HUES6 (cell line): ENCODE data around the gene SYTL3.
A peak's percentile ranks its signal among the peaks of the same experiment; 100 is the strongest.

Experiments used
- H3K27ac ChIP-seq: 2 replicates; pipeline ENCODE4 v1.7.0; 2013; ENCODE audit warnings: low read depth, mild to moderate bottlenecking, low read length, inconsistent platforms
- H3K27me3 ChIP-seq: 2 replicates; pipeline ENCODE4 v1.6.1; 2013; ENCODE audit warnings: low read length; ENCODE audit not compliant: control insufficient read depth, insufficient read depth
- H3K36me3 ChIP-seq: 2 replicates; pipeline ENCODE4 v1.6.1; 2013; ENCODE audit warnings: low read length; ENCODE audit not compliant: control insufficient read depth, insufficient read depth
- H3K4me1 ChIP-seq: 2 replicates; pipeline ENCODE4 v1.6.1; 2013; ENCODE audit warnings: low read length; ENCODE audit not compliant: control insufficient read depth, insufficient read depth
- H3K4me3 ChIP-seq: 2 replicates; pipeline ENCODE4 v1.5.1; 2013; ENCODE audit warnings: low read depth, low read length
- H3K9ac ChIP-seq: one replicate; pipeline ENCODE4 v1.6.1; 2013; ENCODE audit warnings: mild to moderate bottlenecking, low read length
- H3K9me3 ChIP-seq: 2 replicates; pipeline ENCODE4 v1.6.1; 2013; ENCODE audit warnings: low read depth, low read length; ENCODE audit not compliant: control insufficient read depth, insufficient read depth

SYTL3 gene

DNA sequence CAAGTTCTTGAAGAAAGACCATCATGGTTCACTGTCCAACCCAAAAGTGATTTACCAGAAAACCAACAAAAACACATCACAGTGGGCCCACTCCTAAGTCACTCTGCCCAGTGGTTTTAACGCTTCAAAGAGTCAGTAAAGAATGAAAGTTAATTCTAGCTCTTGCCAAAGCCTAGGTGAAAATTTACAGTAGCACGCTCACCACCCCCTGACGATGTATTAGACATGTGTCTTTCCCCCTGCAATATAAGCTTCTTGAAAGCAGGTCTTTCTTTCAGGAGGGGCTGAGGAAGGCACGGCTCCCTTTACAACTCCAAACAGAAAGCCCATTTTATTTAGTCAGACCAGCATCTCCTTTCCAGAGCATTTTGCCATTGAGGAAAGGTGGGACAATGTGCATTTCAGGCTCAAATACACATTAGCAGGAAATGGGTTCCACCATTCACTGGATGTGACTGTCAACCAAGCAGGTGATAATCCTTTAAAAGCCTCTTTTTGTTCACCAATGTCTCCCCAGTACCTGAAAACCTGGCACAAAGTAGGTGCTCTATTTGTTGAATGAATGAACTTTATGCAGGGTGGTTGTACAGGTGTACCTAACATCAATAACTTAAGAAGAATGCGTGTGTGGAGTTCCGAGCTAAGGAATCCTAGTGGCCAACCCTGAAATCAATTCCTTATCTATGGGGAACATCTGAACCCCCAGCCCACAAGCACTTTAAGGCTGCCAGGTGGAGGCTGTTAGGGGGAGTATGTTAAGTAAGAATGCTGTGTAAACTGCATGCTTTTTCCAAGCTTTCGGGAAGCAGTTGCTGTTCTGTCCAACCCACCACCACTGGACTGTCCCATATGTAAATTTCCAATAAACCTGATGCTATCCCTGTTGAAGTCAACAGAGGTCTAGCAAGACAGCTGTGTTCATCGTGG is 157.9 kb downstream of the SYTL3 start:
- Histone ChIP-seq H3K9me3 (no peaks in the 10 kb centered on the region), H3K4me1 (peaks cover 90% of the 10 kb centered on the region), H3K4me3 (no peak overlapping the region), H3K27ac (peak overlapping the region; percentile 19; the same call in 1 of the 2 replicates), H3K27me3 (no peaks in the 10 kb centered on the region), H3K9ac (no peak overlapping the region), H3K36me3 (peaks cover 60% of the 10 kb centered on the region)

DNA sequence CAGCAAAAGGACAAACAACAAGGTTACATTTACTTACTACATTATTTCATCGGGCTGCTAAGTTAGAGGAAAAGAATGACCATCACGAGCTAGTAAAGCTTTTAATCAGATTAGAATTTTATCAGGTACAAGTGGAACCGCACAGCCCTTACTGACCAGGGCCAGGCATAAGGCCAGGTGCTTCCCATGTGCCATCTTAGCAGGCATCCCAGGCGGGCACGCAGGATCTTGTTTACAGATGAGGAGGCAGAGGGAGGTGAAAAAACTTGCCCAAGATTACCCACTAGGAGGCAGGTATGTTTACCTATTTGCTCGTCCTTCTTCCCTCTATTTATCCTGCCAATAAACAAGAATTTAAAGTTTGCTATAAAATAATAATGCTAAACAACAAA is 158.6 kb downstream of the SYTL3 start:
- H3K9ac ChIP-seq: no peak overlapping the region
- H3K4me1 ChIP-seq: peaks cover 92% of the 10 kb centered on the region
- peak overlapping the region; percentile 19; the same call in 1 of the 2 replicates for H3K27ac ChIP-seq
- peaks cover 65% of the 10 kb centered on the region for H3K36me3 ChIP-seq
- H3K4me3 ChIP-seq: no peak overlapping the region
- no peaks in the 10 kb centered on the region for H3K9me3 ChIP-seq
- H3K27me3 ChIP-seq: no peaks in the 10 kb centered on the region

DNA sequence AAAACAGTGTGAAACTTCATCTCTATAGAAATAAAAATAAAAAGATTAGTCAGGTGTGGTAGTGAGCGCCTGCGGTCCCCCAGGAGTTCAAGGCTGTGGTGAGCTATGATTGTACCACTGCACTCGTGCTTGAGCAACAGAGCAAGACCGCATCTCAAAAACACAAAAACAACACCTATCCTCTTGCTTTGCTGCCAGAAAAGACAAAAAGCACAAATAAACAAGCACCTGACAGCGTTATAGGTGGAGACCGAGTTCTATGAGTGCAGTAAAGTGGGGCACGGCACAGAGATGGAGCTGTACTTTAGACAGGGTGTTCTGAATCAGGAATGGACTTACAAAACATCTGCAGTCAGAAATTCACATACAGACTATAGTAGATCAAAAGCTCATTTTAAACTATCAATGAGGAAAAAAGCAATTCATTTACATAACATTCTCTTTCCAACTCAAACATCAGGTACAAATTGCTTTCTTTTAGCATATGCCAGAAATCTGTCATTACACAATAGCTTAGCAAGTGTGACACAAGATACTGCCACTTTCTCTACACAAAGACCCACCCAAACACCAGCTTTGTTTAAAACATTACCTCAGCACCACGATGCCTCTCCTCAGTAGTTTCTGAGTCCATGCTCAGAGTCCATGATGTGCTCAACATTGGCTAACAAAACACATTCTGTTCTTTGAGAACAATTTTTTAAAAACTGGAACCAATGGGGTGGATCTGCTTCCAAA is 159.3 kb downstream of the SYTL3 start:
- H3K9me3 ChIP-seq: no peaks in the 10 kb centered on the region
- peaks cover 92% of the 10 kb centered on the region for H3K4me1 ChIP-seq
- no peak overlapping the region for H3K9ac ChIP-seq
- H3K27me3 ChIP-seq: no peaks in the 10 kb centered on the region
- H3K27ac ChIP-seq: no peak overlapping the region
- H3K4me3 ChIP-seq: no peak overlapping the region
- H3K36me3 ChIP-seq: peaks cover 69% of the 10 kb centered on the region

DNA sequence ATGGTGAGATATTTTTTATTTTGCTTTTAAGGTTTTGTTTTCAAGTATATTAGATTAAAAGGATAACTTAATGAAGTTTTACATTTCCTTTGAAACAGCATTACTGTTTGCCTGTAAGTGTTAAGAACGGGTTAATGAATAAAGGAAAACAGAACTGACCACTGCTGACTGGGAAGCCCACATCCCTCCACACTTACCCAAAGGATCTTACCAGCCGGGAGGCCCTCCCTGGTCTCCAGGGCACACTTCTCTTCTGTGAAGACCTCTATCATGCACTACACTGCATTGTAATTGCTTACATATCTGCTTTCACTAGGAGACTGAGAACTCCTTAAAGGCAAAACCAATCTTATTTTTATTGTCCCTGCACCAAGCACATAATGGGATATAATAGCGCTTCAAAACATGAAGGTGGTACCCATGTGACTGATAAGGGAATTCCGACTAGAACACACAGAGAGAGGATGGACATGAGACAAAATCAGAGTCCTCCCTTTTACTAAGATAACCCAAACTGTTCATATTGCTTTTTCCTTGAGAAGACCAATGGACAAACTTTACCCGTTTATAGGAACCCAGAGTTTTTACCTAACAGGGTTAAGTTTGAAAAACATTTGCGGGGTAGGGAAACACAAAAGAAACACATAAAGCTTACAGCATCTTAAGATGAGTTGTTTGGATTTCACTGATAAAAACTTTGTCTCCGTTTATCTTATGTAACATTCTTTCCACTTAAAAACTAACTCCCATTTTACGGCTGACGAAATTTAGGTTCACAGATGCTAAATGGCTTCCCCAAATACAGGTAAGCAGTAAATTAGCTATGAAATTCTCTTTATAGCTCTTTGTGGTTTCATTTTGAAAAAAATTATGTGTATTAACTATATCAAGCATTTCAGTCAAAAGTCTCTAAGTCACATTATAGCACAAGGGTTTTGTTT is 160.6 kb downstream of the SYTL3 start:
- Histone ChIP-seq H3K36me3 (peaks cover 82% of the 10 kb centered on the region), H3K4me3 (peak overlapping the region; percentile 5; the same call in 1 of the 2 replicates)

DNA sequence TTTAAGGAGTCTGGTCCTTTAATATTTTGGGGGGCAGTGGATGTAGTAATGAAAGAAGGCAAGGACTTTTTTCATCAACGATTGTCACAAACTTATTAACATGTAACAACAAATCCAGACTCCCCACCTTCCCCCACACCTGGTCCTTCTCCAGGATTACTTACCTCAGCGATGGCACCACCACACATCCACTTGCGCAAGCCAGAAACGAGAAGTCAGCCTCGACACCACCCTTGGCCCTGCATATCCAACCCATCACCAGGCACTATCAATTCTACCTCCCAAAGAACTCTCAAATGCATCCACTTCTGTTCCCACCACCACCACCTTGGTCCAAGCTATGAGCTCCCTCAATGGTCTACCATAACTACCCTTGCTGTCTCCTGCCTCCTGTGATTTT is 162.8 kb downstream of the SYTL3 start:
- Histone ChIP-seq H3K27ac (no peak overlapping the region), H3K4me3 (peak overlapping the region; percentile 19; the same call in 1 of the 2 replicates), H3K4me1 (peaks cover 86% of the 10 kb centered on the region), H3K9ac (no peak overlapping the region), H3K9me3 (no peaks in the 10 kb centered on the region), H3K27me3 (no peaks in the 10 kb centered on the region), H3K36me3 (peaks cover 99% of the 10 kb centered on the region)

More for the DNA sequence above, 160.6 kb downstream of the SYTL3 start:
- H3K27ac ChIP-seq: no peak overlapping the region; the same call in 1 of the 2 replicates
- no peaks in the 10 kb centered on the region for H3K27me3 ChIP-seq
- peaks cover 94% of the 10 kb centered on the region for H3K4me1 ChIP-seq
- H3K9me3 ChIP-seq: no peaks in the 10 kb centered on the region
- H3K9ac ChIP-seq: no peak overlapping the region

DNA sequence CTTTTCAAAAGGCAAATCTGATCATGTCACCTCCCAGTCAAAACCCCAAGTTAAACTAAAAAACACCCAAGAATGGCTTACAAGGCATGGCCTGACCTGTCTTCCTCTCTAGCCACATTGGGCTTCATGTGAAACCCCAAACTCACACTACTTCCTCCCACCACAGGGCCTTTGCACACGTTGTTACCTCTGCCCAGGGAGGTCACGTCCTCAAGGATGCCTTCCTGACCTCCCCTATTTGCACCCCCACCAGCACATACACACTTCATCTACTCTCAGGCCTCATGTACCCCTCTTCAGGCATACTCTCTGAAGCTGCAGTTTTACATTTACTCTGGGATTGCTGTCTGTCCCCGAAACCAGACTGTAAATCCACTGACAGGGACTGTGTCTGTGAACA is 163.2 kb downstream of the SYTL3 start:
- peaks cover 99% of the 10 kb centered on the region for H3K36me3 ChIP-seq
- no peak overlapping the region for H3K9ac ChIP-seq
- H3K4me1 ChIP-seq: peaks cover 82% of the 10 kb centered on the region
- H3K4me3 ChIP-seq: peak overlapping the region; percentile 19
- H3K9me3 ChIP-seq: no peaks in the 10 kb centered on the region
- H3K27ac ChIP-seq: no peak overlapping the region
- H3K27me3 ChIP-seq: no peaks in the 10 kb centered on the region
